ENCODE measurements around the gene SEC14L3. TPM values are rescaled to one million over a fixed set of nuclear protein-coding genes. Genes with fewer than 3 reads are reported as not detected.

Gene SEC14L3
- total and polyA plus RNA-seq, 2 donors (not counting 1 experiment from before 2014, with no cell fraction given), result not detected

DNA sequence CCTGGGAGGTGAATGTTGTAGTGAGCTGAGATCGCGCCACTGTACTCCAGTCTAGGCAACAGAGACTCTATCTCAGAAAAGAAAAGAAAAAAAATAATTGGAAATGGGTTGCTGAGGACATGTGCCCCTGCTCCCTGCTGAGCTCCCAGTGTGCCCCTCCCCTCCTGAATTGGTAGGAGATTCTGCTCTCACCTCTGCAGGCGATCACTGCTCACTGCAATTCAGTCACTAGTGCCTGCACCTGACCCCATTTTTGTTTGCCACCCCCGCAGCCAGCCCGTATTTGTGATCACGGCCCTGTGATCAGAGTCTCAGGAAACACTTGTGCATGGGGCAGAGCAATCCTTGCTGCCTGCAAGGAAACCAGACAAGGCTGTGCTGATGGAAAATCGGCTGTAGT is 16.3 kb upstream of the SEC14L3 start:
- no peak for DNase-seq
- Histone ChIP-seq H3K79me2 (ENCODE audit: control insufficient read depth, insufficient read depth, low read length) (no peaks in the 10 kb centered on the region), H3K9ac (ENCODE audit: low read length) (no peak overlapping the region), H3K36me3 (replicated peaks in 1 of 2; ENCODE audit: control extremely low read depth in 1 of 2, control insufficient read depth in 1 of 2, extremely low read depth in 1 of 2, insufficient read depth in 2 of 2, low read length in 1 of 2) (no peaks in the 10 kb centered on the region), H3K4me3 (ENCODE audit: control extremely low read depth in 1 of 5, extremely low read depth in 1 of 5, insufficient read depth in 1 of 5, low read depth in 2 of 5, low read length in 4 of 5) (no peak overlapping the region), H3K4me1 (ENCODE audit: control insufficient read depth in 2 of 2, insufficient read depth in 2 of 2, low read length in 2 of 2) (no peaks in the 10 kb centered on the region), H4K20me1 (ENCODE audit: control insufficient read depth, insufficient read depth, low read length, poor library complexity, severe bottlenecking) (no peaks in the 10 kb centered on the region), H3K4me2 (replicated peaks; ENCODE audit: low read depth, low read length, poor library complexity, severe bottlenecking) (no peak overlapping the region), H3K27ac (ENCODE audit: low read length in 2 of 2) (no peak overlapping the region), H2AFZ (ENCODE audit: insufficient read depth, low read depth, low read length, poor library complexity, severe bottlenecking) (no peak overlapping the region), H3K27me3 (replicated peaks in 1 of 4; ENCODE audit: control extremely low read depth in 1 of 4, control insufficient read depth in 3 of 4, insufficient read depth in 4 of 4, low read length in 3 of 4) (peaks cover 0 to 3% (median 0%) of the 10 kb centered on the region in 4 experiments), H3K9me3 (ENCODE audit: control extremely low read depth in 1 of 3, control insufficient read depth in 2 of 3, insufficient read depth in 1 of 3, low read length in 2 of 3) (no peaks in the 10 kb centered on the region)
- intact Hi-C loops (cut with micrococcal nuclease), result no loop called here
- Mint-ChIP-seq H3K9me3 (ENCODE audit: insufficient read depth) (no peaks in the 10 kb centered on the region), H3K4me3 (no peak overlapping the region), H3K27me3 (peaks cover 9% of the 10 kb centered on the region), H3K4me1 (no peaks in the 10 kb centered on the region), H3K27ac (no peak overlapping the region)
- ChIA-PET POLR2A (no interaction called here), CTCF (no interaction called here)
- 68% methylated on average over 5 of the region's 7 CpGs for WGBS (ENCODE audit: insufficient coverage)
- TF ChIP-seq CTCF (IDR thresholded peaks at IDR 0.05), result no peak
- ATAC-seq (ENCODE audit: low read depth), result no peak

GRCh38 chr22:30486661-30487115 is 14.9 kb upstream of the SEC14L3 start:
- H3K27me3 Mint-ChIP-seq, result peaks cover 15% of the 10 kb centered on the region
- Histone ChIP-seq H3K9me3 (ENCODE audit: control extremely low read depth in 1 of 3, control insufficient read depth in 2 of 3, insufficient read depth in 1 of 3, low read length in 2 of 3) (no peaks in the 10 kb centered on the region), H3K27me3 (replicated peaks in 1 of 4; ENCODE audit: control extremely low read depth in 1 of 4, control insufficient read depth in 3 of 4, insufficient read depth in 4 of 4, low read length in 3 of 4) (peaks cover 0 to 3% (median 0%) of the 10 kb centered on the region in 4 experiments), H3K27ac (ENCODE audit: low read length in 2 of 2) (no peak overlapping the region), H4K20me1 (ENCODE audit: control insufficient read depth, insufficient read depth, low read length, poor library complexity, severe bottlenecking) (no peaks in the 10 kb centered on the region), H3K9ac (ENCODE audit: low read length) (no peak overlapping the region), H3K4me1 (ENCODE audit: control insufficient read depth in 2 of 2, insufficient read depth in 2 of 2, low read length in 2 of 2) (no peaks in the 10 kb centered on the region), H3K4me2 (replicated peaks; ENCODE audit: low read depth, low read length, poor library complexity, severe bottlenecking) (no peak overlapping the region), H3K36me3 (replicated peaks in 1 of 2; ENCODE audit: control extremely low read depth in 1 of 2, control insufficient read depth in 1 of 2, extremely low read depth in 1 of 2, insufficient read depth in 2 of 2, low read length in 1 of 2) (no peaks in the 10 kb centered on the region), H3K4me3 (ENCODE audit: control extremely low read depth in 1 of 5, extremely low read depth in 1 of 5, insufficient read depth in 1 of 5, low read depth in 2 of 5, low read length in 4 of 5) (no peak overlapping the region), H3K79me2 (ENCODE audit: control insufficient read depth, insufficient read depth, low read length) (no peaks in the 10 kb centered on the region), H2AFZ (ENCODE audit: insufficient read depth, low read depth, low read length, poor library complexity, severe bottlenecking) (no peak overlapping the region)
- no peak overlapping the region for H3K27ac Mint-ChIP-seq
- 89% methylated on average over 6 of the region's 8 CpGs for WGBS (ENCODE audit: insufficient coverage)
- H3K9me3 Mint-ChIP-seq (ENCODE audit: insufficient read depth), result no peaks in the 10 kb centered on the region
- ATAC-seq (ENCODE audit: low read depth), result no peak
- H3K4me3 Mint-ChIP-seq, result no peak overlapping the region
- no peaks in the 10 kb centered on the region for H3K4me1 Mint-ChIP-seq
- ChIA-PET POLR2A (no interaction called here), CTCF (interaction anchor here (1.2 to 5.2 kb wide), 4 partner anchors 48 to 198 kb away, joined by 3 to 70 read pairs (median 14); partner anchors contain the start of genes CASTOR1 and RNF215)
- intact Hi-C loops (cut with micrococcal nuclease), result no loop called here
- DNase-seq, result no peak
- TF ChIP-seq EZH2 (IDR thresholded peaks at IDR 0.05; ENCODE audit: borderline replicate concordance, insufficient read depth, low read depth, low read length, poor library complexity, severe bottlenecking) (no peak), CTCF (IDR thresholded peaks at IDR 0.05) (no peak)
